Mucosa of descending colon (tissue), 3 donors: ENCODE measurements around the gene KRT33A. TPM values are rescaled to one million over a fixed set of nuclear protein-coding genes. Genes with fewer than 3 reads are reported as not detected.

Experiments
- ATAC-seq: fragments of 200-7000 bp; cut with Tn5 transposase; one replicate; pipeline ENCODE4 v1.9.1; 2020; ENCODE audit warnings: mild to moderate bottlenecking, moderate library complexity
- DNase-seq, 3 donors: peaks; one replicate each; pipeline ENCODE4 v3.0.0-alpha.2; 2020
- H3K36me3 ChIP-seq: fragments of 200-600 bp; one replicate; pipeline ENCODE4 v1.8.0; 2021; ENCODE audit warnings: low read depth, mild to moderate bottlenecking
- H3K4me1 ChIP-seq: fragments of 200-600 bp; one replicate; pipeline ENCODE4 v1.8.0; 2021; ENCODE audit warnings: low read depth, mild to moderate bottlenecking
- H3K4me3 ChIP-seq: fragments of 200-600 bp; one replicate; pipeline ENCODE4 v1.8.0; 2021; ENCODE audit warnings: mild to moderate bottlenecking
- H3K9me3 ChIP-seq: fragments of 200-600 bp; one replicate; pipeline ENCODE4 v1.8.0; 2021; ENCODE audit warnings: mild to moderate bottlenecking
- intact Hi-C, 2 donors: fragments of 100-400 bp; cut with DNase I in 1 of 2; cut with micrococcal nuclease in 1 of 2; formaldehyde crosslinking; loops; one replicate each; pipeline versions ENCODE4 v1.11.0 to v1.11.1; 2022; cut with DNase I, micrococcal nuclease
- total RNA-seq, 3 donors: library from RNA; stranded (reverse); fragmentation: NEBNext Ultra II Directional in 2 of 3; extraction: Animal tissue kit (Norgen Biotek cat#: 25700) in 2 of 3; gene quantifications; one replicate each; pipeline versions ENCODE4 v1.2.1 to v1.2.4, GENCODE V29; 2021 to 2023
- TF ChIP-seq, protein P1 (sequence below): fragments of 200-600 bp; IDR thresholded peaks from one replicate; pipeline ENCODE4 v1.8.0; 2022; ENCODE audit warnings: antibody characterized with exemption, mild to moderate bottlenecking
- donor health status: DM: no; HTN: no; CAD: no; lungs with moderate emphysema.
- donor health status: DM: no; HTN: no; CAD: no.
- donor health status: DM: no; HTN: yes; CAD: no.

The KRT33A gene
- total RNA-seq, 3 donors from 2014 or later: not detected

DNA sequence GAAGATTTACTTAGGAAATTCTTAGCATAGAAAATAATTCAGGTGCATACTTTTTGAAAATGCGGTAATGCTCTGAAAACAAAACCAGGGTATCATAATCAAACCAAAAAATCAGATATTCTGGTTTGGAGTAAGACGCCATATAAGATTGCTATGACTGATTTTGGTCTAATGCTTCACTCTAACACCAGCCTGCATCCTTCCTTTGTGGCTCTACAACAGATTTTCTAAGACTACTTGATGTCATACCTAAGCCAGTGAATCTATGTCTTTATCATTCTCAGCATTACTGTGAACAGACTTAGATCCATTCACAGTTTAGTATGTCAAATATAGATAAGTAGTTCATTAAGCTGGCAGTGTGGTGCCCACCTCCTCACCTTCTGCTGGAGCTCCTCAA is 18.4 kb upstream of the KRT33A start:
- DNase-seq: no peak
- TF ChIP-seq, protein P1, sequence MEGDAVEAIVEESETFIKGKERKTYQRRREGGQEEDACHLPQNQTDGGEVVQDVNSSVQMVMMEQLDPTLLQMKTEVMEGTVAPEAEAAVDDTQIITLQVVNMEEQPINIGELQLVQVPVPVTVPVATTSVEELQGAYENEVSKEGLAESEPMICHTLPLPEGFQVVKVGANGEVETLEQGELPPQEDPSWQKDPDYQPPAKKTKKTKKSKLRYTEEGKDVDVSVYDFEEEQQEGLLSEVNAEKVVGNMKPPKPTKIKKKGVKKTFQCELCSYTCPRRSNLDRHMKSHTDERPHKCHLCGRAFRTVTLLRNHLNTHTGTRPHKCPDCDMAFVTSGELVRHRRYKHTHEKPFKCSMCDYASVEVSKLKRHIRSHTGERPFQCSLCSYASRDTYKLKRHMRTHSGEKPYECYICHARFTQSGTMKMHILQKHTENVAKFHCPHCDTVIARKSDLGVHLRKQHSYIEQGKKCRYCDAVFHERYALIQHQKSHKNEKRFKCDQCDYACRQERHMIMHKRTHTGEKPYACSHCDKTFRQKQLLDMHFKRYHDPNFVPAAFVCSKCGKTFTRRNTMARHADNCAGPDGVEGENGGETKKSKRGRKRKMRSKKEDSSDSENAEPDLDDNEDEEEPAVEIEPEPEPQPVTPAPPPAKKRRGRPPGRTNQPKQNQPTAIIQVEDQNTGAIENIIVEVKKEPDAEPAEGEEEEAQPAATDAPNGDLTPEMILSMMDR: no peak
- intact Hi-C loops: no loop called here
- no peaks in the 10 kb centered on the region for H3K36me3 ChIP-seq
- no peaks in the 10 kb centered on the region for H3K9me3 ChIP-seq
- H3K4me3 ChIP-seq: no peak overlapping the region
- no peaks in the 10 kb centered on the region for H3K4me1 ChIP-seq
- no peak for ATAC-seq

DNA sequence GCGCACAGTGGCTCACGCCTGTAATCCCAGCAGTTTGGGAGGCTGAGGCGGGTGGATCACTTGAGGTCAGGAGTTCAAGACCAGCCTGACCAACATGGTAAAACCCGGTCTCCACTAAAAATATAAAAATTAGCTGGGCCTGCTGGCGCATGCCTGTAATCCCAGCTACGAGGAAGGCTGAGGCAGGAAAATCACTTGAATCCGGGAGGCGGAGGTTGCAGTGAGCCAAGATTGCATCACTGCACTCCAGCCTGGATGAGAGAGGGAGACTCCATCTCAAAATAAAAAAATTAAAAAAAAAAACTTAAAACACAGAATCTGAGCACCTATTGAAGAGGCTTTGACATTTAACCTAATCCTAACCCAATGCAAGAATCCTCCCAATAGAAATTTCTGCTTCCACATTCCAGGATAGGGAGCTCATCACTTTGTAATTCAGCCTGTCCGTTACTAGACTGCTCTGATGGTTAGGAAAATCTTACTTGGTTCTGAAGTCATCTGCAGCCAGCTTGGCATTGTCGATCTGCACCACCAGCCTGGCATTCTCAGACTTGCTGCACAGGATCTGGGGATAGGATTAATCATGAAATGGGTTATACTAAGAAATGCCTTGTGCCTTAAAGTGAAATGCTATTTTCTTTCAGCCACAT is 16.9 kb upstream of the KRT33A start:
- intact Hi-C loops: no loop called here
- Histone ChIP-seq H3K4me3 (no peak overlapping the region), H3K36me3 (no peaks in the 10 kb centered on the region), H3K9me3 (no peaks in the 10 kb centered on the region), H3K4me1 (no peaks in the 10 kb centered on the region)
- no peak for DNase-seq
- TF ChIP-seq, protein P1: no peak
- ATAC-seq: no peak

DNA sequence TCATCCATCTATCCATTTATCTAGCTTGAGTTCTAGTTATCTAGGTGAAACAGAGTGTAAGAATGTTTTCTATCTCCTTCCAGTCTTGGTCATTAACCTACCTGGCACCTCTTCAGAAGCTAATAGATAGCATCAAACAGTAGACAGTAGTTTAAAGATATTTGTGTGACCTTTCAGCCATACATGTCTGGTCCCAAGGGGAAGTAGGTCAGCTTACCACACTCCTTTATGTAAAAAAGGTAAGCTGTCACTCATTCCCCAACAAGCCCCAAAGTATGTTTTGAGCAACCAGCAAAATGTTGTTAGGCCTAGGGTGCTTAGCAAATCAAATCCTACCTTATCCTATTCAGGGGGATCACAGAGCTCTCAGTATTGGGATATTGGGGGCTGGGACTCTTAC is 15.4 kb upstream of the KRT33A start:
- Histone ChIP-seq H3K4me1 (no peaks in the 10 kb centered on the region), H3K4me3 (no peak overlapping the region), H3K9me3 (no peaks in the 10 kb centered on the region), H3K36me3 (no peaks in the 10 kb centered on the region)
- DNase-seq: no peak
- intact Hi-C loops: no loop called here
- TF ChIP-seq, protein P1: no peak
- ATAC-seq: no peak

DNA sequence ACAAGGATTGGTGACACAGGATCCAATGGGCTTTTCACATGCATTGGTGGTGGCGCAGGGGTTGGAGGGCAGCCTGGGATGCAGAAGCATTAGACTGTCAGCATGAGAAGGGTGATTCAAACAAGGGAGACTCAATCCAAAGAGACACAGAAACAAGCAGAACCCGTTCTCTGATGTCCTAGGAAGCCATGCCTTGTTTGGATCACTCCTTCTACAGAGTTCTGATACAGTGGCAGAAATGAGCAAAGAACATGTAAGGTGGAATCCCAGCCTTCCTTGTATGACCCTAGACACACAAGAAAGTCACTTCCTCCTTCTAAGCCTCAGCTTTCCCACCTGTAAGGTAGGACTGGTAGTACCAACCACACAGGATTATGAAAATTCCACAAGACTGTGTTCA is 13.3 kb upstream of the KRT33A start:
- DNase-seq (no peak), ATAC-seq (no peak)
- TF ChIP-seq, protein P1: no peak
- no peaks in the 10 kb centered on the region for H3K36me3 ChIP-seq
- H3K4me1 ChIP-seq: no peaks in the 10 kb centered on the region
- H3K4me3 ChIP-seq: no peak overlapping the region
- H3K9me3 ChIP-seq: no peaks in the 10 kb centered on the region
- intact Hi-C loops: no loop called here

DNA sequence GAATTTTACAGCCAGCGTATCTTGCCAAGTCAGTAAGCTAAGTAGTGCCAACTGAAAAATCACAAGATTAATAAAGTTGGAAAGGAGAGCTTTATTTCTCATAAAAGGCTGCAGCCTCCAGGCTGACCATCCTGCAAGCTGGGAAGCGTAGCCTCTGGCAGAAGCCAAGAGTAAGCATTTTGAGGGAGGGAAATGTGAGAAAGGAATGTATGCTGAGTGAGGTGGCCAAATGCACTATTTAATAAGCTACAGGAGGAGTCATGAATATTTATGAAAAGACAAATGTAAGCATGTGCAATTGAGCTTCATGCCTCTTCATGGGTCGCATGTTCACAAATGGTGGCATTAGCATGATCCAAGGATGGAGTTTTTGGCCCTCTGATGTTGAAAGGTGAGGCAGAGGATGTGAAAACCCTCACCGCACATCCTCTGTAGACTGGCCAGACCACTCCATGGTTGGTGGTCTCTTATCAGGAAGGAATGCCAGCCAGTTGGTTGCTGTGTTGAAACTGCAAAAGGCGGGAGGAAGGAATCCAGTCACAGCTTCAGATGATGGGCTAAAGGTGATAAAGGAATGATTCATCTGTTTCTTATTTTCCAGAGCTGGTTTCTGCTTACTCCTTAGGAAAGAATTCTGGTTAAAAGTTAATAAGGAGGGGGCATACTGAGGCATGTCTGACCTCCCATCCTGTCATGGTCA is 9.8 kb upstream of the KRT33A start:
- ATAC-seq (no peak), DNase-seq (no peak)
- TF ChIP-seq, protein P1: no peak
- Histone ChIP-seq H3K4me3 (no peak overlapping the region), H3K9me3 (no peaks in the 10 kb centered on the region), H3K4me1 (no peaks in the 10 kb centered on the region), H3K36me3 (no peaks in the 10 kb centered on the region)
- intact Hi-C loops: no loop called here
